ENCODE results near the gene PIGZ.

PIGZ gene

GRCh38 chr3:196902296-196902695, 66.3 kb downstream of the PIGZ start:
- no peak overlapping the region for H3K4me3 ChIP-seq
- DNase-seq (ENCODE audit: low spot score), result no peak
- no peak for TF ChIP-seq CTCF (IDR thresholded peaks at IDR 0.05)
- H3K27ac ChIP-seq, result no peak overlapping the region

GRCh38 chr3:196901768-196902167, 66.9 kb downstream of the PIGZ start:
- TF ChIP-seq CTCF (IDR thresholded peaks at IDR 0.05), result no peak
- no peak overlapping the region for H3K27ac ChIP-seq
- no peak overlapping the region for H3K4me3 ChIP-seq
- DNase-seq (ENCODE audit: low spot score), result no peak
